Dendritic cell treated with granulocyte-macrophage colony-stimulating factor and Interleukin-4, amounts not matched to agents 40 ng/mL and 50 ng/mL, for 4 days (primary cell): ENCODE results near the gene ZNF213.

Source experiments
- H3K27ac Mint-ChIP-seq: one replicate; pipeline ENCODE4 v1.8.0; 2022; ENCODE audit warnings: mild to moderate bottlenecking, mixed read lengths
- H3K27me3 Mint-ChIP-seq: one replicate; pipeline ENCODE4 v1.8.0; 2022; ENCODE audit warnings: mild to moderate bottlenecking, mixed read lengths
- H3K36me3 Mint-ChIP-seq: one replicate; pipeline ENCODE4 v1.8.0; 2022; ENCODE audit warnings: low read depth, mixed read lengths
- H3K4me1 Mint-ChIP-seq: one replicate; pipeline ENCODE4 v1.8.0; 2022; ENCODE audit warnings: low read depth, mixed read lengths
- H3K4me3 Mint-ChIP-seq: one replicate; pipeline ENCODE4 v1.8.0; 2022; ENCODE audit warnings: mild to moderate bottlenecking, moderate library complexity, mixed read lengths
- H3K9me3 Mint-ChIP-seq: one replicate; pipeline ENCODE4 v1.8.0; 2022; ENCODE audit warnings: mixed read lengths
- intact Hi-C: fragments of 100-400 bp; cut with micrococcal nuclease; formaldehyde crosslinking; loops from one replicate; pipeline ENCODE4 v1.15.0; 2022

Gene ZNF213

GRCh38 chr16:3096362-3096761 is 38.5 kb upstream of the ZNF213 start:
- Mint-ChIP-seq H3K4me3 (no peak overlapping the region), H3K27me3 (peaks cover 27% of the 10 kb centered on the region), H3K27ac (no peak overlapping the region), H3K36me3 (no peaks in the 10 kb centered on the region), H3K9me3 (no peaks in the 10 kb centered on the region), H3K4me1 (peaks cover 41% of the 10 kb centered on the region)
- intact Hi-C loops: loop anchor here (1.0 kb wide), 1 partner anchor 33 kb away; no protein-coding TSS in a partner anchor

- H3K9me3 Mint-ChIP-seq: no peaks in the 10 kb centered on the region
- H3K27ac Mint-ChIP-seq: no peak overlapping the region
- no peak overlapping the region for H3K4me3 Mint-ChIP-seq
- H3K36me3 Mint-ChIP-seq: no peaks in the 10 kb centered on the region
- H3K27me3 Mint-ChIP-seq: peaks cover 22% of the 10 kb centered on the region
- H3K4me1 Mint-ChIP-seq: peaks cover 49% of the 10 kb centered on the region
- intact Hi-C loops: no loop called here
Observed at GRCh38 chr16:3097266-3097665, 37.6 kb upstream of the ZNF213 start.

GRCh38 chr16:3098459-3099394 is 36.1 kb upstream of the ZNF213 start, which contains the start of gene ZSCAN10:
ZSCAN10 (minus strand) TSS chr16:3099294; CDS start chr16:3092937, 6,357 bp downstream.
- Mint-ChIP-seq H3K27ac (peak within 1 kb of the TSS; percentile 61), H3K36me3 (no peaks in the 10 kb centered on the region), H3K9me3 (no peaks in the 10 kb centered on the region), H3K27me3 (peaks cover 16% of the 10 kb centered on the region), H3K4me1 (peaks cover 51% of the 10 kb centered on the region), H3K4me3 (peak within 1 kb of the TSS; percentile 69)
- intact Hi-C loops: no loop called here

- no peak overlapping the region for H3K4me3 Mint-ChIP-seq
- H3K36me3 Mint-ChIP-seq: no peaks in the 10 kb centered on the region
- H3K4me1 Mint-ChIP-seq: peaks cover 51% of the 10 kb centered on the region
- H3K9me3 Mint-ChIP-seq: no peaks in the 10 kb centered on the region
- intact Hi-C loops: no loop called here
- no peak overlapping the region for H3K27ac Mint-ChIP-seq
- peaks cover 16% of the 10 kb centered on the region for H3K27me3 Mint-ChIP-seq
Observed at GRCh38 chr16:3099395-3099731, 35.5 kb upstream of the ZNF213 start.

- Mint-ChIP-seq H3K4me3 (peak overlapping the region; percentile 69), H3K9me3 (no peaks in the 10 kb centered on the region), H3K36me3 (no peaks in the 10 kb centered on the region), H3K27me3 (peaks cover 16% of the 10 kb centered on the region), H3K27ac (peak overlapping the region; percentile 61), H3K4me1 (peaks cover 45% of the 10 kb centered on the region)
- intact Hi-C loops: no loop called here
Observed at GRCh38 chr16:3099732-3100499, 34.9 kb upstream of the ZNF213 start.

- Mint-ChIP-seq H3K4me3 (peak overlapping the region; percentile 17), H3K4me1 (peaks cover 54% of the 10 kb centered on the region), H3K36me3 (no peaks in the 10 kb centered on the region), H3K27ac (peak overlapping the region; percentile 54), H3K9me3 (no peaks in the 10 kb centered on the region), H3K27me3 (peaks cover 16% of the 10 kb centered on the region)
- intact Hi-C loops: no loop called here
Observed at GRCh38 chr16:3101018-3101840, 33.6 kb upstream of the ZNF213 start.

GRCh38 chr16:3101841-3102470 is 32.9 kb upstream of the ZNF213 start:
- Mint-ChIP-seq H3K4me3 (no peak overlapping the region), H3K4me1 (peaks cover 57% of the 10 kb centered on the region), H3K9me3 (no peaks in the 10 kb centered on the region)

GRCh38 chr16:3106205-3106928 is 28.5 kb upstream of the ZNF213 start:
- Mint-ChIP-seq H3K27me3 (peaks cover 13% of the 10 kb centered on the region), H3K4me1 (peaks cover 30% of the 10 kb centered on the region), H3K27ac (peak overlapping the region; percentile 79), H3K9me3 (no peaks in the 10 kb centered on the region), H3K36me3 (no peaks in the 10 kb centered on the region), H3K4me3 (peak overlapping the region; percentile 82)
- intact Hi-C loops: no loop called here

More at GRCh38 chr16:3101841-3102470, 32.9 kb upstream of the ZNF213 start:
- Mint-ChIP-seq H3K36me3 (no peaks in the 10 kb centered on the region), H3K27ac (peak overlapping the region; percentile 54), H3K27me3 (peaks cover 16% of the 10 kb centered on the region)
- intact Hi-C loops: no loop called here

GRCh38 chr16:3112058-3112880 is 22.6 kb upstream of the ZNF213 start, which contains the start of gene ZNF205:
ZNF205 (plus strand) TSS chr16:3112586; CDS start chr16:3113431, 845 bp downstream.
- intact Hi-C loops: no loop called here
- Mint-ChIP-seq H3K36me3 (peaks cover 39% of the 10 kb centered on the region), H3K27me3 (peaks cover 24% of the 10 kb centered on the region), H3K4me1 (peaks cover 30% of the 10 kb centered on the region), H3K9me3 (no peaks in the 10 kb centered on the region), H3K4me3 (peak within 1 kb of the TSS; percentile 89), H3K27ac (peak within 1 kb of the TSS; percentile 67)

- Mint-ChIP-seq H3K36me3 (peaks cover 46% of the 10 kb centered on the region), H3K4me3 (peak overlapping the region; percentile 89), H3K27ac (peak overlapping the region; percentile 67), H3K9me3 (no peaks in the 10 kb centered on the region), H3K4me1 (peaks cover 26% of the 10 kb centered on the region), H3K27me3 (peaks cover 23% of the 10 kb centered on the region)
- intact Hi-C loops: no loop called here
Observed at GRCh38 chr16:3112881-3113574, 21.8 kb upstream of the ZNF213 start.

GRCh38 chr16:3113765-3114479 is 20.9 kb upstream of the ZNF213 start:
- H3K4me1 Mint-ChIP-seq: peaks cover 26% of the 10 kb centered on the region
- H3K27me3 Mint-ChIP-seq: peaks cover 22% of the 10 kb centered on the region
- H3K4me3 Mint-ChIP-seq: no peak overlapping the region
- intact Hi-C loops: no loop called here
- no peaks in the 10 kb centered on the region for H3K9me3 Mint-ChIP-seq
- H3K27ac Mint-ChIP-seq: peak overlapping the region; percentile 67
- H3K36me3 Mint-ChIP-seq: peaks cover 55% of the 10 kb centered on the region
